Chondrocyte (in vitro differentiated cells): ENCODE results near the gene RXRG. TPM values are rescaled to one million over a fixed set of nuclear protein-coding genes. Genes with fewer than 3 reads are reported as not detected.
A peak's percentile ranks its signal among the peaks of the same experiment; 100 is the strongest.

ENCODE experiments used
- DNase-seq: peaks from one replicate; pipeline ENCODE4 v3.0.0; 2021; ENCODE audit warnings: mixed read lengths, low spot score
- H3K27ac Mint-ChIP-seq: one replicate; pipeline ENCODE4 v1.8.0; 2021; ENCODE audit warnings: mild to moderate bottlenecking, moderate library complexity, mixed read lengths; ENCODE audit not compliant: unreplicated experiment
- H3K27me3 Mint-ChIP-seq: 2 replicates; pipeline ENCODE4 v1.8.0; 2021; ENCODE audit warnings: low read depth, mixed read lengths
- H3K36me3 Mint-ChIP-seq: 2 replicates; pipeline ENCODE4 v1.8.0; 2021; ENCODE audit warnings: low read depth, mixed read lengths
- H3K4me1 Mint-ChIP-seq: 2 replicates; pipeline ENCODE4 v1.8.0; 2021; ENCODE audit warnings: low read depth, mild to moderate bottlenecking, mixed read lengths
- H3K4me3 Mint-ChIP-seq: one replicate; pipeline ENCODE4 v1.8.0; 2021; ENCODE audit warnings: mild to moderate bottlenecking, moderate library complexity, mixed read lengths; ENCODE audit not compliant: unreplicated experiment
- H3K9me3 Mint-ChIP-seq: 2 replicates; pipeline ENCODE4 v1.8.0; 2021; ENCODE audit warnings: low read depth, mixed read lengths
- total RNA-seq: library from RNA; stranded (reverse); gene quantifications from 3 replicates; pipeline ENCODE4 v1.2.1, GENCODE V29; 2021
- TF ChIP-seq, protein P1 (sequence below): fragments of 200-600 bp; sonication (generic); IDR thresholded peaks from 2 replicates; pipeline ENCODE4 v1.5.0; 2021; ENCODE audit warnings: antibody characterized with exemption, mild to moderate bottlenecking, moderate library complexity

RXRG gene
- total RNA-seq, 1 donor from 2014 or later: not detected

DNA sequence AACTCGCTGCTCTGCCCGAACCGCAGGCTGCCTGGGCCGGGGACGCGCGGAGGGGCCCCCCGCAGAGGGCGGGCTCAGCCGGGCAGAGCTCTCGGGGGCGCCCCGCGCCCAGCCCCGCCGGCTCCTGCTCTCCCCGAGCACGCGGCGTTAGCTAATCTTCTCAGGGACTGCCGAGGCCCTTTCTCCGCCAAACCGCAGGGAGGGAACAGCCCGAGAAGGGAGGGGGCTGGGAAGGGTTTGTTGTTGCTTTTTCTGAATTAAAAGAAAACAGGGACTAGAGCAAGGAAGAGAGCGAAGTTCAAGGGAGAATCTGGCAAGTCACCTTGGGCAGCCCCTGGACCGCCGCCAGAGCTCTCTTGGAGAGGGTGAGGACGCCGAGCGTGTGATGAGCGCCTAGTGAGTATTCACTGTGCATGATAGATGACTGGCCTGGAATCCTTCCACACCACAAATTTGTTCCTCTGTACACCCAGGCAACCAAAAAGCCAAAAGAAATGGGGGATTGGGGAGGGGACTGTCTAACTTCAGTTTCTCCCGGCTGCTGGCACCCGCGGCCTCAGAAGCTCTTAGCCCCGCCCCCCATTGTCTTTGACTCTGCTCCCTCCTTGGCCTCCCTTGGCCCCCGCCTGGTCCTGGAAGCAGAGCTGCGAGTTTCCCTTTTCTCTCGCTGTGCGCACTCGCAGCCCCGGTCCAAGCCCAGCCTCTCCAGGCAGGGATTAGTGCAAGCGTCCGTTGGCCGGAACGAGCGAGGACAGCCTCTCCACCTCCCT lies 68.7 kb downstream of the RXRG start:
- H3K36me3 Mint-ChIP-seq: no peaks in the 10 kb centered on the region
- no peak overlapping the region for H3K27ac Mint-ChIP-seq
- TF ChIP-seq, protein P1, sequence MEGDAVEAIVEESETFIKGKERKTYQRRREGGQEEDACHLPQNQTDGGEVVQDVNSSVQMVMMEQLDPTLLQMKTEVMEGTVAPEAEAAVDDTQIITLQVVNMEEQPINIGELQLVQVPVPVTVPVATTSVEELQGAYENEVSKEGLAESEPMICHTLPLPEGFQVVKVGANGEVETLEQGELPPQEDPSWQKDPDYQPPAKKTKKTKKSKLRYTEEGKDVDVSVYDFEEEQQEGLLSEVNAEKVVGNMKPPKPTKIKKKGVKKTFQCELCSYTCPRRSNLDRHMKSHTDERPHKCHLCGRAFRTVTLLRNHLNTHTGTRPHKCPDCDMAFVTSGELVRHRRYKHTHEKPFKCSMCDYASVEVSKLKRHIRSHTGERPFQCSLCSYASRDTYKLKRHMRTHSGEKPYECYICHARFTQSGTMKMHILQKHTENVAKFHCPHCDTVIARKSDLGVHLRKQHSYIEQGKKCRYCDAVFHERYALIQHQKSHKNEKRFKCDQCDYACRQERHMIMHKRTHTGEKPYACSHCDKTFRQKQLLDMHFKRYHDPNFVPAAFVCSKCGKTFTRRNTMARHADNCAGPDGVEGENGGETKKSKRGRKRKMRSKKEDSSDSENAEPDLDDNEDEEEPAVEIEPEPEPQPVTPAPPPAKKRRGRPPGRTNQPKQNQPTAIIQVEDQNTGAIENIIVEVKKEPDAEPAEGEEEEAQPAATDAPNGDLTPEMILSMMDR: no peak
- H3K4me1 Mint-ChIP-seq: peaks cover 20% of the 10 kb centered on the region
- H3K4me3 Mint-ChIP-seq: peak overlapping the region; percentile 61
- no peaks in the 10 kb centered on the region for H3K9me3 Mint-ChIP-seq
- peaks cover 76% of the 10 kb centered on the region for H3K27me3 Mint-ChIP-seq
- no peak for DNase-seq

DNA sequence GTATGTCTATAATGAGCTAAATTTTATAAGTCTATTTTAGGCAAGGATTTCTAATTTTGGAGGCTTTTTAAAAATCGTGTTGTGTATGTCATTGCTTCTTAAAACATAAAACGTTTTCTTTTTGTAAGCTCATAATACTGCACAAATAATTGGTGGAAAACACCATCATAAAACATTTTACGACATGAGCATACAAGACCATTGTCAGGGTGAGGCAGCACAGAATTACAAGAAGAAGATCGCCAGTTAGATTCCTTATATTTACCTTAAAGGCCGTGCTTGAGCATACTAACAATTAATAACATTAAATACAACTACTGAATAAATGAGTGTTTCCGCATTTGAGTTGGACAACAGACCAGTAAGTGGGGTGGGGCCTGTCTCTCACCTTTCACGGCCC lies 69.3 kb downstream of the RXRG start:
- Mint-ChIP-seq H3K27me3 (peaks cover 76% of the 10 kb centered on the region), H3K4me3 (no peak overlapping the region), H3K4me1 (peaks cover 20% of the 10 kb centered on the region), H3K9me3 (no peaks in the 10 kb centered on the region), H3K27ac (no peak overlapping the region), H3K36me3 (no peaks in the 10 kb centered on the region)
- DNase-seq: no peak
- TF ChIP-seq, protein P1: no peak

- Mint-ChIP-seq H3K36me3 (no peaks in the 10 kb centered on the region), H3K4me3 (no peak overlapping the region)
- DNase-seq: no peak
These were observed 73.2 kb downstream of the RXRG start for GRCh38 chr1:165371588-165372225.

GRCh38 chr1:165369255-165369848 lies 75.6 kb downstream of the RXRG start:
- no peak for DNase-seq
- H3K36me3 Mint-ChIP-seq: no peaks in the 10 kb centered on the region
- H3K27me3 Mint-ChIP-seq: peaks cover 76% of the 10 kb centered on the region
- no peaks in the 10 kb centered on the region for H3K9me3 Mint-ChIP-seq
- H3K27ac Mint-ChIP-seq: no peak overlapping the region
- TF ChIP-seq, protein P1: peak; percentile 84
- no peak overlapping the region for H3K4me3 Mint-ChIP-seq
- H3K4me1 Mint-ChIP-seq: peaks cover 4% of the 10 kb centered on the region

More at GRCh38 chr1:165371588-165372225, 73.2 kb downstream of the RXRG start:
- Mint-ChIP-seq H3K4me1 (peaks cover 15% of the 10 kb centered on the region), H3K27me3 (peaks cover 82% of the 10 kb centered on the region), H3K27ac (no peak overlapping the region), H3K9me3 (no peaks in the 10 kb centered on the region)
- TF ChIP-seq, protein P1: no peak

DNA sequence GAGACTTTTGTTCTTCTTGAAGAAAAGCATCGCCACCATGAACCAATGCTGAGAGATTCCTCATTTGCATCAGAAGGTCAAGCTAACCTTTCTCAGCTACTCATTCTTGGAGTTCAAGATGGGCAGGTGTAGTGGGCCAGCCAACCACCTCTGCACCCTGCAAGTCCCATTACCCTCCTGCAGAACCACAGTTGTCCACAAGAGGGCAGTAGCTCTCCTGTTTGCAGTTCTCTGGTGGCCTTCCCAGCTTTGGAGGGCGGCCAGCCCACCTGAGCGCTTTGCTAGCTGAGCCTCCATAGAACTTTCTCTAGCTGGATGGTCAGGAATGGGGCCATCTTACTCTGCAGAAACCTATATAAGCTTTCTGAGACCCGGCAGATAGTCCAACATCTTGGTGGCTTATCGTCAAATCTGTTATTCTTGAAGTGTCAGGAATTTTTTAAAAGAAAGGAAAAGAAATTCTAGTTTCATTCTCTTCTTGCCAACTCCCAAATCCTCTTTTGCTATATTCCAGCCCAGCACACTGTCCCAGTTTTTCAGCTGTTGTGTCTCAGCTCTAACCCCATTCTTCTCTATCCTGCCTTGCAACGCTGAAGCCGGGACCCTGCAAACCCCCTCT lies 77.4 kb downstream of the RXRG start:
- H3K27me3 Mint-ChIP-seq: peaks cover 67% of the 10 kb centered on the region
- H3K9me3 Mint-ChIP-seq: no peaks in the 10 kb centered on the region
- TF ChIP-seq, protein P1: peak; percentile 88
- no peak for DNase-seq
- no peaks in the 10 kb centered on the region for H3K36me3 Mint-ChIP-seq
- H3K4me1 Mint-ChIP-seq: peaks cover 4% of the 10 kb centered on the region
- H3K4me3 Mint-ChIP-seq: no peak overlapping the region
- no peak overlapping the region for H3K27ac Mint-ChIP-seq
